ENCODE measurements around the gene ZBTB44. TPM values are rescaled to one million over a fixed set of nuclear protein-coding genes. Genes with fewer than 3 reads are reported as not detected.
"Not testable (repeated sequence)": the region's sequence is repeated elsewhere in the genome, so short reads cannot be mapped to it uniquely, and the experiment has no call there.

The ZBTB44 gene
- polyA plus RNA-seq, 1 donor: 31.4 TPM

DNA sequence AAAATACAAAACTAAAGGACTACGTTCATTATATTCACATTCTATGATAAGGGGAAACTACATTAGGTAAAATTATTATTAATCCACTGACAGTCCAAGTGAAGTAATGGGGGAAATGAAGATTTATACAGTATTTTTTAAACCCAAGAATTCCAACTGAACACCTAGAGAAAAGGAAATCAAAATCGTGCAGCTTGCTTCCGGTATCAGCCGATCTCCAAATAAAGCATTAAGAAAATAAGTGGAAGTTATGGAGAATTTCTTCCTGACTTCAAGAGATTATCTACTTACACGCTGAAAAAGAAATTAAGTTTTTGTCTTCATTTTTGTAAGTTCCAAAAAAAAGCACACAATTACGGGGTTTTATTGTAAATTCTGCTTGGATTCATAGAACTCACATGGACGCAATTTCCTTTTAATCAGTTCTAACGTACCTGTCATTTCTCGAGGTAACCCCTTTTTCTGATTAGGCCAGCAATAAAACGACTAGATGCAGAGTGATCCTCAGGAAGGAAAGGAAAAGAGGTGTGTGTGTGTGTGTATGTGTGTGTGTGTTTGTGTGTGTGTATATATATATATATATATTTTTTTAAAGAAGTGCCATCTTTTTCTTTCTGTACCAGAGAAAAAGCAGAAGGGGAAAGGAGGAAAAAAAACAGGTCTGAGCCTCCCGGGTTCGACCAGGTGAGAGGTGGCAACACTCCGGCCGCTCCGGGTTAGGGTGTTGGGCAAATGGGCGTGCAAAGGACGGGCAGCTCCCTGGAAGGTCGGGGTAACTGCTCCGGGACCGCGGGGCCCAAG, 1.1 kb downstream of the ZBTB44 start:
- DNase-seq (ENCODE audit: low read depth): no peak

DNA sequence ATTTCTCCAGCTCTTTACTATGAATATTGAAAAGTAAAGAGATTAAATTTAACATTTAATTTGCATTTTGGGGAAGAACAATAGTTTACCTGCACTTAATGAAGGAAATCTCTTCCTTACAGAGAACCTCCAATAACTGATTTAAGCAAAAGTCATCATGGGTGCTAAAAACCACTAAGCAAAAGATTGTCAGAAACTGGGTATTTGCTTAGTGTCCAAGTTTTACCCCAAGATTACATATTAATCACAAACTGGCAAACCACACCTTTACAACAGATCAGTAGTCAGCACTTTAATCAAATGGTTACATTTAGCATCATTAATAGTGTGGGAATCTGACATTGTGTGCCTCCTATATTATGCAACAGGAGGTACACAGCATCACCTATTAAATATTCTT, 2.7 kb downstream of the ZBTB44 start:
- DNase-seq (ENCODE audit: low read depth): no peak

DNA sequence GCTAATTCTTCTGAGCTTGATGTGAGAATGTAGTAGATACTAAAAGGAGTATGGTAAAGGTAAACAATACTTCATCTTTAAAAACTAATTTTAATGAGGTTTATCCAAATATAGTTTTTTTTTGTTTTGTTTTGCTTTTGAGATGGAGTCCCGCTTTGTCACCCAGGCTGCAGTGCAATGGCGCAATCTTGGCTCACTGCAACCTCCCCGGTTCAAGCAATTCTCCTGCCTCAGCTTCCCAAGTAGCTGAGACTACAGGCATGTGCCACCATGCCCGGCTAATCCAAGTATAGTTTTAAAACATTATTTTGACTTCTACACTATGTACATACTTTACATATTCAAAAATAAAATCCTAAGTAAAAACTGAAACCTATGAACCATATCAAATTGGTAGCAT, 4.1 kb downstream of the ZBTB44 start:
- DNase-seq (ENCODE audit: low read depth): no peak

DNA sequence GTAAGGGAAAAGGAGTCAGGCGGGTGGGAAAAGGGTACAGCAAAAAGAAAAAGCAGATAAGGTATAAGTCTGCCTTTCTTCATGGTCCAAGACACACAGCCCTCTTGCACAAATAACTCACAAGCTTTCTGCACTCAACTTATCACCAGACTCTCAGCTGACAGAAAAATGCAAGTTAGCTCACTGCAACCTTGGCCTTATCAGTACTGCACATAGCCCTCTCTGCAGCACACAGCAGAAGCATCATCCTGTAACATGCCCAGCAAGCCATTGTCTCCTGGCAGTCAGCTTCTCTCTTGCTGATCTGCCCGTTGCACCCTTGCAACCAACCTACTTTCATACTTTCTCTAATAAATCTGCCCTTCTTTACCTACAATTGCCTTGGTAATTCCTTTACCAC, 5.8 kb downstream of the ZBTB44 start:
- no peak for DNase-seq (ENCODE audit: low read depth)

DNA sequence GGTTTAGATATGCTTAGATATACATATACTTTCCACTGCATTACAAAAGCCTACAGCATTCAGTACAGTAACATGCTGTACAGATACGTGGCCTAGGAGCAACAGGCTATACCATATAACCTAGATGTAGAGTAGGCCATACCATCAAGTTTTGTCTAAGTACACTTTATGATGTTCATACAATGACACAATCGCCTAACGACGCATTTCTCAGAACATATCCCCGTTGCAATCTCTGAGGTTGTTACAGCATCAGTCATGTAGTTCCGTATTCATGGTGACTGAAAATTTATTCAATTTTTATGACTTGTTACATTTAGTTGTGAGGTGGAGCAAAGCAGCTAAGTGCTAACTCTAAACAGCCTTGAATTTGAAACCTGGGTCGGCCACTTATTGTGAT, 6.7 kb downstream of the ZBTB44 start:
- DNase-seq (ENCODE audit: low read depth): no peak

DNA sequence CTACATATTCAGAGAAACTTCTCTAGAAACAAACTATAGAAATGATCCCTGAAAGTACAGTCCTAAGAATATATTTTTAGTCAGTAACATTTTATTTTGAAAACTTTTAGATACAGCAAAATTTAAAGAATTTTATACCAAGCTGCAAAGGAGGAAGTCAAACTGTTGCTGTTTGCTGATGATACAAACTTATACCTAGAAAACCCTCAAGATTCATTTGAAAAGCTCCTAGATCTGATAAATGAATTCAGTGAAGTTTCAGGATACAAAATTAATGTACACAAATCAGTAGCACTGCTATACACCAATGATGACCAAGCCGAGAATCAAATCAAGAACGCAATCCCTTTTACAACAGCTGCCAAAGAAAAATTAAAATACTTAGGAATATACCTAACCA, 10.1 kb downstream of the ZBTB44 start:
- no peak for DNase-seq (ENCODE audit: low read depth)

DNA sequence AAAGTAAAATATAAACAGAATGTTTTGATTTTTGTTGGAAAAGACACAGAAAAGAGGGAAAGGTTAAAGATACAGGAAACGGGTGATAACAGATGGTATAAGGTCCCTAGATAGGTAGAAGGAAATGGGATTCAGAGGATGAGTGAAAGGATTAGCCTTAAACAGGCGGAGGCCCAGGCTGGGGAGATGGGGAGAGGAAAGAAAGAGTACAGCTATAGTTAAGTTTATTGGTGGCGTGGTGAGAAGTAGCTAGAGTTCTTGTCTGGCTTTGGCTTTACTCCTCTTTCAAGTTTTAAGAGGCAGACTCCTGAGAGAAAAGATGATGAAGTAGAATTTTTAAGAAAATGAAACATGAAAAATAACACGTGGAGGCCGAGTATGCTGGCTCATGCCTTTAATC, 13.7 kb downstream of the ZBTB44 start:
- DNase-seq (ENCODE audit: low read depth): no peak

DNA sequence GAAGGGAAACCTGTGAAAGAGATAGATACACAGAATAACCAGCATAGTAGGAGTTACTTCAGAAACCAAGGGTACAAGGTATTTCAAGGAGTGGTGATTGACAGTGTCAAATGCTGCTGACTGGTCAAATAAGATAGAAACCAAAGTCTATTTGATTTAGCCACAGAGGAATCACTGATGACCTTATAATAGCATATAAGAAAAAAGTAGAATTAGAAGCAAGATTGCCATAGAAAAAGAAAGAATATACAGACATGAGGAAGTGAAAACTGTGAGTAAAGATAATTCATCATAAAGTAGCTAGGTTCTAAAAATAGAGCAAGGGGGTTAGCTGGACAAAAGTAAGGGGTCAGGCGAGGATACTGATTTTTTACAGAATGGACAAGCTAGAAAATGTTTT, 14.2 kb downstream of the ZBTB44 start:
- DNase-seq (ENCODE audit: low read depth): no peak

DNA sequence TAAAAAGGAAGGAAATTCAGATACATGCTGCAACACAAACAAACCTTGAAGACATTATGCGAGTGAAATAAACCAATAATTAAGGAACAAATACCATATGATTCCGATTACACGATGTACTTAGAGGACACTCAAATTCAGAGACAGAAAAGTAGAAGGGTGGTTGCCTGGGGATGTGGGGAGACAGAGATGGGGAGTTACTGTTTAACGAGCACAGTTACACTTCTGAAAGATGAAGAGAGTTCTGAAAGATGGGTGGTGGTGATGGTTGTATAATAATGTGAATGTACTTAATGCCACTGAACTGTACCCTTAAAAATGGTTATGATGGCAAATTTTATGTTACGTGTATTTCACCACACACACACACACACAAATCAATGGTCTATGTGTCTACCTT, 14.7 kb downstream of the ZBTB44 start:
- DNase-seq (ENCODE audit: low read depth): no peak

DNA sequence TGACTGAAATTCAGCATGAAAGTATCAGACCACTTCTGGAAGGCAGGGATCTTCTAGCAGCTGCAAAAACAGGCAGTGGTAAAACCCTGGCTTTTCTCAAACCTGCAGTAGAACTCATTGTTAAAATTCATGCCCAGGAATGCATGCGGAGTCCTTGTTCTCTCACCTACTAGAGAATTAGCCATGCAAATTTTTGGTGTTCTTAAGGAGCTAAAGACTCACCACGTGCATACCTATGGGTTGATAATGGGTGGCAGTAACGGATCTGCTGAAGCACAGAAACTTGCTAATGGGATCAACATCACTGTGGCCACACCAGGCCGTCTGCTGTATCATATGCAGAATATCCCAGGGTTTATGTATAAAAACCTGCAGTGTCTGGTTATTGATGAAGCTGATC, 19.1 kb downstream of the ZBTB44 start:
- DNase-seq (ENCODE audit: low read depth): no peak

DNA sequence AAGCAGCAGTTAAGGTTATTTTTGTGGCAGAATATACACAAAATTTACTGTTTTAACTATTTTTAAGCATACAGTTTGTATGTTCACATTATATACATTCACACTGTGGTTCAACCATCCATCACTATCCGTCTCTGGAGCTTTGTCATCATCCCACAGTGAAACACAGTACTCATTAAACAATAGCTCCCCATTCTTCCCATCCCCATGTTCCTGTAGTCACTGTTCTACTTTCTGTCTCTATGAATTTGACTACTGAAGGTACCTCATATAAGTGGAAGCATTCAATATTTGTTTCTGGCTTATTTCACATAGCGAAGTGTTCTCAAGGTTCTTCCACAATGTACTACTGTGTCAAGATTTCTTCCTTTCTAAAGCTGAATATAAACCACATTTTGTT, 32.6 kb downstream of the ZBTB44 start:
- DNase-seq (ENCODE audit: low read depth): no peak

DNA sequence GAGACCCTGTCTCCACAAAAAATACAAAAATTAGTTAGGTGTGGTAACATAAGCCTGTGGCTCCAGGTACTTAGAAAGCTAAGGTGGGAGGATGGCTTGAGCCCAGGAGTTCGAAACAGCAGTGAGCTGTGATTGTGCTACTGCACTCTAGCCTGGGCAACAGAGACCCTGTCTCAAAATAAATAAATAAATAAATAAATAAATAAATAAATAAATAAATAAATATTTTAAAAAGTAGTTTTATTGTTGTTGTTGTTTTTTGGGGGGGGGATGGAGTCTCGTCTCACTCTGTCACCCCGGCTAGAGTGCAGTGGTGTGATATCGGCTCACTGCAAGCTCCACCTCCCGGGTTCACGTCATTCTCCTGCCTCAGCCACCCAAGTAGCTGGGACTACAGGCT, 33.4 kb downstream of the ZBTB44 start:
- not testable (repeated sequence) for DNase-seq (ENCODE audit: low read depth)

DNA sequence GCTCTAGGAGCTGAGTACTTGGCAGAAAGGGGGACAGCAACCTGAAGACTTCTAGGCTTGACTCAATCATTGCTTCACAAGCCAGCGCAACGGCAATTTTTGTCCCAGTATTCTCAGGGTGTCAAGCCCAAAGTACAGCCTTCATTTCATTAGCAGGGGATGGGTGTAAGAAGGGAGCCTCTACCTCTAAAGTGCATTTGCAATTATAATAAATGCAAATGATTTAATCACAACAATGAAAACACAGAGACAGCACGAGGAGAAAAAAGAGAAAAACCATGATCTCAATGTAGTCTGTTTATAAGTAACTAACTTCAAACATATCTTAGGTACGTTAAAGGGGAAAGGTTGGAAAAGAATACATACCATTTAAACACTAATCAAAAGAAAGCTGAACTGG, 34.7 kb downstream of the ZBTB44 start:
- no peak for DNase-seq (ENCODE audit: low read depth)

DNA sequence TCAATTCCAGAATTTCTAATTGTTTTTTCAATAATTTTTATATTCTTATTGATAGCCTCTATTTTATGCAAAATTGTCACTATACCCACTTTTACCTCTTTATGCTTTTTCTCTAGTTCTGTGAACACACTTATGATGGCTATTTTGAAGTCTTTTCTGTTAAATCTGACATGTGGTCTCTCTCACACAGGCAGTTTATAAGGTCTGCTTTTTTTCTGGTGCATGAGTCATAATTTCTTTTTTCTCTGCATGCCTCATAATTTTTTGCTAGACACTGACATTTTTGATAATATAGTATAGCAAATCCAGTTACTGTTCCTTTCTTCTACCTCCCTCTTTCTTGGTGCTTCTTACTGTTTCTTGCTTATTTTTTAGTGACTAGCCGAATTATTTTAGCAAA, 36.0 kb downstream of the ZBTB44 start:
- no peak for DNase-seq (ENCODE audit: low read depth)

DNA sequence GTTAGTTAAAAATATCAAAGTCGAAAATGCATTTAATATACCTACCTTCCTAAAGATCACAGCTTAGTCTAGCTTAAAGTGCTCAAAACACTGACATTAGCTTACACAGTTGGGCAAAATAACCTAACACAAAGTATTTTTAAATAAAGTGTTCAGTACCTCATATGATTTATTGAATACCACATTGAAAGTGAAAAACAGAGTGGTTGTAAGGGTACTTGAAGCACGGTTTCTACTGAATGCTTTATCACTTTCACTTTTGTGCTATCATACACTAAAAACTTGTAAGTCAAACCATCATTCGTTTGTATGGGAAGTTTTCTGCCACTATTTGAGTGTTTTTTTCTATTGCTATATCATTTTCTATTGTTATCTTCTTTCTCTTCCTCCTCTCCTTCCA, 36.6 kb downstream of the ZBTB44 start:
- DNase-seq (ENCODE audit: low read depth): no peak

DNA sequence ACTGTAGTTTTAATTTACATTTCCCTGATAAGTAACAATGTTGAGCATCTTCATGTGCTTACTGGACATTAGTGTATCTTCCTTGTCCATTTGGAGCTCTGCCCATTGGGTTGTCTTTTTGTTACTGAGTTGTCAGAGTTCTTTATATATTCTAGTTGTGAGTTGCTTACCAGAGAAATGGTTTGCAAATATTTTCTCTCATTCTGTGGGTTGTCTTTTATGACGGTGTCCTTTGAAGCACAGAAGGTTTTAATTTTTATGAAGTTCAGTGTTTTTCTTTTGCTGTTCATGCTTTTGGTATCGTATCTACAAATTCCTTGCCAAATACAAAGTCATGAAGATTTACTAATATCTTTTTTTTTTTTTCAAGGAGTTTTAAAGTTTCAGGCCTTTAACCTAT, 42.4 kb downstream of the ZBTB44 start:
- no peak for DNase-seq (ENCODE audit: low read depth)

DNA sequence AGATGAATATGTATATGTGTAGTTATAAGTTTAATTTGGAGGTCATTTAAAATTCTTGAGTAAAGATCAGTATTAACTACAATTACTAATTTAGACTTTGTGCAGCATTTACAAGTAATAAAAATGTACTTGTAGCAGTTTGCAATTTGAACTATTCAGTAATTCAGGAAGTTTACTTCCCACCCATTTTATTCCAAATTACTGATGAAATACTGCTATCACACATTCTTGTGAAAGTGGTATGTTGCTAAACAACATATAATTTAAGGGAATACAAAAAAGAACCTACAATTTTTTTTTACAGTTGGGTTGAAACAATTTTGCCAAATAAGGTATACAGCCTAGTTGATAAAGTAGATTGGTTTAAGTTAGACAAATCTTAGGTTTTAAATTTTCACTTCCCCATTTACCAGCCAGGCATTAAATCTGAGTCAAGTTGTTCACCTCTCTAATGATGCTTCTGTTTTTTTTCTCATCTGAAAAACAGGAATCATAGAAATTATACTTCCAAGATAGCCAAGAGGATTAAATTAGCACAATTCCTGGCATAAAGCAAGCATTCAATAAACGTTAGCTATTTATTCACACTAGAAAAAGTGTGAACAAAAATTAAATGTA, 45.3 kb downstream of the ZBTB44 start:
- DNase-seq (ENCODE audit: low read depth): no peak

DNA sequence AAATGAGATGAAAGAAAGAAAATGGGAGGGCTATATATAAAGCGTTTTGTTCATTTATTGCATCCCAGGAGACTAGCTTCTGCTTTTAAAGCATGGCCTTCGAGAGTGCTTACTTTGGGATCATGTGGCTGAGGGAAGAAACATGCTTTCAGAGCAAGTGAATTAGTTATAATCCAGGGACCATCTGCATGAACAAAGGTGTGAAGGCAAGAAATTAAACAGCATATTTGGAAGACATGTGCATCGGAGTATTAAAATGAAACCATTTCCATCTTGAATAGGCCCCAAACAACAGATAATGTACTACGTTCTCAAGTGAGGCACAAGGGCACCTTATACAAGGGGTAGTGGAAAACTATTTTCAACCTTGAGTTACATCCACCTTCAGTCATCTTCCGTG, 51.4 kb downstream of the ZBTB44 start:
- no peak for DNase-seq (ENCODE audit: low read depth)

DNA sequence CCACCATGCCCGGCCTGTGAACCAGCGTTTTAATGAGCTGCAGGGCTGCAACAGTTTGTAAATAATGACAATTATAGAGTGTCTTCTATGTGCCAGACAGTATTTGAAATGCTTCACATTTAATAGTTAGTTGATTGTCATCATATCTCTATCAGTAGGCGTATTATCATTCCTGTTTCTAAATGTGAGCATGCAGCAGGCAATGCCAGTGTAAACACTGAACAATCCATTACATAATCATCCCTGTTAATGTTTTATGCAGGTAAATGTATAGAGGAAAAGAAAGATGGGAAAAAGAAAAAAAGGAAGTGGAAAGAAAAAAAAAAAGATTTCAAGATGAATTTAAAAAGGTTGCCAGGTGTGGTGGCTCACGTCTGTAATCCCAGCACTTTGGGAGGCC, 52.3 kb downstream of the ZBTB44 start:
- no peak for DNase-seq (ENCODE audit: low read depth)

DNA sequence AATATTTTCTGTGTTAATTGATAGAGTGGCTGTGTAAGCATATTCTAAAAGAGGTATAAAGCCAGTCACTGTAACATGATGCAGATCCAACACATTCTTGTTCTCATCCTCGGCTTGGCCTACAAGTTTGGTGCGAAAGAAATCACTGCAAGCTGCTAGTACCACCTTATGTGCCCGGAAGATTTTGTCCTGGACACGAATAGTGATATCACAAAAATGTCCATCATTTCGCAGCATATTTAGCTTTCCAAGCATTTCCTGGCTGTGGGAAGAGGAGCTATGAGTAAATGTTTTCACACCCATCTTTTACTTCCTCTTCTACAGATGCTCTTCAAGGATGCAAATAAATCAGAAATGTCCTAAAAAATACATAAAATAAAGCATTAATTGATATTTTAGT, 53.1 kb downstream of the ZBTB44 start:
- DNase-seq (ENCODE audit: low read depth): no peak

DNA sequence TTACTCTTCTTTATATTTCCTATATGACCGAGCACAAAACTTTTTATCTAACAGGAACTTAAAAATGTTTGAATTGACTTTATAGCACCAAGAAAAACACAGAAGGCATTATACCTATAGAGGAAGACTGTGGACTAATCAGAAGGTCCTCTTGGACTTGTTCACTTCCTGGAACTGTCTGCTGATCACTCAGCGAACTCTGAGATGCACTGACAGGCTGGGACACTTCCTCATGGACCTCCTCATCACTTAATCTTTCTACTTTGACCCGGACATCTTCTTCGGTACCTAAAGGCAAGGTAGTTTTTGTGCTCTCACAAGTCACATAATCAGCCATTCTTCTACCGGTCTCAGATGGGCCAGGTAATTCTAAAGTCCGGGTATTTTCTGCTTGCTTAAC, 54.0 kb downstream of the ZBTB44 start:
- no peak for DNase-seq (ENCODE audit: low read depth)

DNA sequence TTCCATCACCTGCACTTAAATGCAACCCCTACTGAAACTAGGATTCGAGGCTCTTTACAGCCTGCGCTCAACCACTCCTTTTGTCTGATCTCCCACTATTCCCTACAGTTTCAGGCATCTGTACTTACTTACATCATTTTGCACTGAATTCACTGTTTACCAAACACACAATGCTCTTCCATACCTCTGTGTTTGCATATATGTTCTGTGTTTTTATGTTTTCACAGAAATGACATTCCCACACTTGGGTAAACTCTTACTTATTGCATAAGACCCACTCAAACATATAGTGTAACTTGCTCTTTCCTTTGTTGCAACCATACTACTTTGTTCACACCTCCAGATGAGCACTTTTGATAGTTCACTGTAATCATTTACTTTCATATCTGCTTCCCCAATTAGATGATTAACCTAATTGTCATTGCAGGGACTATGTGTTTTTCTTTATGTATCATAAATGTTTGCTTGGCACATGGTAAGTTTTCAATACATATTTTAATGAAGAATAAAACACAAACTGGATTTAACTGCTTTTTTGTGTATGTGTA, 54.6 kb downstream of the ZBTB44 start:
- DNase-seq (ENCODE audit: low read depth): no peak

DNA sequence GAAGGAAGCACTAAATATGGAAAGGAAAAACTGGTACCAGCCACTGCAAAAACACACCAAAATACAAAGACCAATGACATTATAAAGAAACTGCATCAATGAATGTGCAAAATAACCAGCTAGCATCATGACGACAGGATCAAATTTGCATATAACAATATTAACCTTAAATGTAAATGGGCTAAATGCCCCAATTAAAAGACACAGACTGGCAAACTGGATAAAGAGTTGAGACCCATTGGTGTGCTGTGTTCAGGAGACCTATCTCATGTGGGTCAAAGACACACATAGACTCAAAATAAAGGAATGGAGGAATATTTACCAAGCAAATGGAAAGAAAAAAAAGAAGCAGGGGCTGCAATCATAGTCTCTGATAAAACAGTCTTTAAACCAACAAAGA, 63.0 kb downstream of the ZBTB44 start:
- not testable (repeated sequence) for DNase-seq (ENCODE audit: low read depth)
